ENCODE measurements around the gene PIF1. TPM values are rescaled to one million over a fixed set of nuclear protein-coding genes. Genes with fewer than 3 reads are reported as not detected.

The PIF1 gene
- total RNA-seq, 1 experiment from 2014 or later: 34.9 TPM

DNA sequence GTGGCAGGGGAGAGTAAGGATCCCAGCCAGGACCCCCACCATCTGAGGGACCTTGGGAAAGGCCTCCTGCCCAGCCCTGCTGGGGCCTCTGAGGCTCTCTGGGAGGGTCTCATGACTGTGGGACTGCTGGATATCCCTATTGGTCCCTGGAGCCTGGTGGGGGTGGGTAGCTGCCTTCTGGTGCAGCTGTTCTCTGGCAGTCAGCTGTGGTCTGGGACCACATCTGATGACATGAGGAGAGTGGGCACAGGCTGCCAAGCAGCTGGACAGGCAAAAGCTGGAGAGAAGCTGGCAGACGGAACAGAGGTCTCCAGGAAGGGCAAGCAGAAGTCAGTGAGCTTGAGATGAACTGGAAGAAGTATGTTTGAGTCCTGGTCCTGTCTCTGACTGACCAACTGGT lies 38.6 kb upstream of the PIF1 start:
- Histone ChIP-seq H3K4me3 (replicated peaks in 1 of 2; ENCODE audit: low read depth in 1 of 2, low read length in 2 of 2) (no peak overlapping the region), H3K4me2 (ENCODE audit: low read length) (no peak overlapping the region), H4K20me1 (ENCODE audit: insufficient read depth) (no peaks in the 10 kb centered on the region), H3K9me2 (ENCODE audit: insufficient read depth) (no peaks in the 10 kb centered on the region), H3K79me2 (ENCODE audit: insufficient read depth, low read length) (no peaks in the 10 kb centered on the region), H3K27ac (ENCODE audit: low read depth, low read length) (no peak overlapping the region), H2AFZ (ENCODE audit: low read depth, low read length, poor library complexity, severe bottlenecking) (no peak overlapping the region), H3K9me3 (ENCODE audit: control insufficient read depth in 1 of 2, insufficient read depth in 1 of 2, low read depth in 1 of 2, low read length in 2 of 2) (no peaks in the 10 kb centered on the region), H3K4me1 (ENCODE audit: control insufficient read depth in 1 of 2, insufficient read depth in 2 of 2, low read length in 2 of 2) (no peaks in the 10 kb centered on the region), H3K27me3 (ENCODE audit: insufficient read depth, low read length) (no peaks in the 10 kb centered on the region), H3K36me3 (ENCODE audit: control insufficient read depth in 1 of 2, insufficient read depth in 2 of 2, low read length in 2 of 2) (peaks cover 3 to 4% of the 10 kb centered on the region in 2 experiments; a peak in 2 of 4 replicates), H3K9ac (ENCODE audit: low read length) (no peak overlapping the region)
- ChIA-PET RAD21 (ENCODE audit: low non-redundant PET in 1 of 2, low total read pairs in 2 of 2, uncharacterized antibody in 2 of 2, unreplicated experiment in 2 of 2) (no interaction called here), CTCF (no interaction called here), POLR2A (no interaction called here)
- no peak for TF ChIP-seq YY1 (IDR thresholded peaks at IDR 0.05; ENCODE audit: extremely low read depth, insufficient replicate concordance, low read depth, low read length)
- TF ChIP-seq CBX3 (IDR thresholded peaks at IDR 0.05; ENCODE audit: low read depth): no peak
- no peak for TF ChIP-seq REST (IDR thresholded peaks at IDR 0.05; ENCODE audit: low read depth)
- no peak for TF ChIP-seq SP1 (IDR thresholded peaks at IDR 0.05; ENCODE audit: low read depth)
- TF ChIP-seq ATF3 (IDR thresholded peaks at IDR 0.05): no peak
- TF ChIP-seq, protein P1, sequence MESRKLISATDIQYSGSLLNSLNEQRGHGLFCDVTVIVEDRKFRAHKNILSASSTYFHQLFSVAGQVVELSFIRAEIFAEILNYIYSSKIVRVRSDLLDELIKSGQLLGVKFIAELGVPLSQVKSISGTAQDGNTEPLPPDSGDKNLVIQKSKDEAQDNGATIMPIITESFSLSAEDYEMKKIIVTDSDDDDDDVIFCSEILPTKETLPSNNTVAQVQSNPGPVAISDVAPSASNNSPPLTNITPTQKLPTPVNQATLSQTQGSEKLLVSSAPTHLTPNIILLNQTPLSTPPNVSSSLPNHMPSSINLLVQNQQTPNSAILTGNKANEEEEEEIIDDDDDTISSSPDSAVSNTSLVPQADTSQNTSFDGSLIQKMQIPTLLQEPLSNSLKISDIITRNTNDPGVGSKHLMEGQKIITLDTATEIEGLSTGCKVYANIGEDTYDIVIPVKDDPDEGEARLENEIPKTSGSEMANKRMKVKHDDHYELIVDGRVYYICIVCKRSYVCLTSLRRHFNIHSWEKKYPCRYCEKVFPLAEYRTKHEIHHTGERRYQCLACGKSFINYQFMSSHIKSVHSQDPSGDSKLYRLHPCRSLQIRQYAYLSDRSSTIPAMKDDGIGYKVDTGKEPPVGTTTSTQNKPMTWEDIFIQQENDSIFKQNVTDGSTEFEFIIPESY (IDR thresholded peaks at IDR 0.05; ENCODE audit: extremely low read depth, insufficient replicate concordance, low read length): no peak
- no peak for TF ChIP-seq RAD21 (IDR thresholded peaks at IDR 0.05; ENCODE audit: low read depth)
- no peak for TF ChIP-seq TCF7L2 (IDR thresholded peaks at IDR 0.05; ENCODE audit: borderline replicate concordance, extremely low read depth, insufficient read depth, insufficient read length)
- TF ChIP-seq POLR2A (IDR thresholded peaks at IDR 0.05; ENCODE audit: borderline replicate concordance, extremely low read depth, insufficient read depth, insufficient read length): no peak
- no peak for TF ChIP-seq SRF (IDR thresholded peaks at IDR 0.05; ENCODE audit: low read depth)
- no TSS peak for BruUV-seq (replicated peaks)
- ATAC-seq: no peak
- intact Hi-C loops (cut with micrococcal nuclease): no loop called here
- no peak for DNase-seq (ENCODE audit: low read depth, low spot score)

Measured in HCT116 (cell line).